Thyroid gland (tissue), 4 donors: Measurements from ENCODE around the gene PTPRN2.

Source experiments
- CTCF ChIP-seq, 6 experiments: fragments of 200-600 bp in 3 of 6; fragments of 450-650 bp in 3 of 6; sonication (generic) in 3 of 6; IDR thresholded peaks; one replicate each; pipeline ENCODE4 v1.5.1; 2016 to 2019; ENCODE audit warnings: antibody characterized with exemption in 6 of 6, mild to moderate bottlenecking in 2 of 6, inconsistent platforms in 1 of 6, moderate library complexity in 1 of 6
- POLR2A ChIP-seq, 2 donors: fragments of 450-650 bp; IDR thresholded peaks; one replicate each; pipeline ENCODE4 v1.6.1; 2017; ENCODE audit warnings: antibody characterized with exemption in 2 of 2, mild to moderate bottlenecking in 2 of 2, moderate library complexity in 1 of 2

- TF ChIP-seq CTCF (IDR thresholded peaks at IDR 0.05) (no peak), POLR2A (IDR thresholded peaks at IDR 0.05) (no peak)
Measured at GRCh38 chr7:158354861-158355260, 232.8 kb downstream of the PTPRN2 start.
